ENCODE measurements around the gene SS18L1. TPM values are rescaled to one million over a fixed set of nuclear protein-coding genes. Genes with fewer than 3 reads are reported as not detected.

The SS18L1 gene
- total RNA-seq, 1 donor from 2014 or later, result 19.9 TPM

DNA sequence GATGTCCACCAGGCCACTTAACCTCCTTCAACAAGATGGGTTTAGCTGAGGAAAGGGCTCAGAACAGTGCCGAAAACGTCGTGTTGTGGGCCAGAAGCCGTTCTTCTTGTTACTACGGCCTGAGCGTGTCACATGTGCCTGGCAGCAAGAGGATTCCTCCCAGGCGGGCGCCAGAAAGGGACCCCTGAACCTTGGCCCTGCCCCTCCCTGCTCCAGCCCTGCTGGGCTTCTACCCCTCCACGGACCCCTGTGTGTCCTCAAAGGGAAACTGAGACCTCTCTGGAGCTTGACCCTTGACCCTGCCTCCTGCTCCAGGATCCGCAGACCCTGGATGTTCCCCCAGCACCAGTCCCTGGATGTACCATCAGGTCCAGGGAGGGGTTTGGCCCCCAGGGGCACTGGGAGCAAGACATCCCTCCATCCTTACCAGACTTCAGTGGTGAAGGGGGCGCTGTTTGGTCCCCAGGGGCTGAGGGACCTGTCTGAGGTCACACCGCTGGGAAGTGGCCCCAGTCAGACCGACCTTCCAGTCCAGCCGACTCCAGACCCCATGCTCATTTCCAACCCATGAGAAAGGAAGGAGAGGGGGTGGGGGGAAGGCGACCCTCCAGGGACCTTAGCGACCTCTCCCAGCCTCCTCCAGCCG lies 66.4 kb downstream of the SS18L1 start:
- TF ChIP-seq, protein P1, sequence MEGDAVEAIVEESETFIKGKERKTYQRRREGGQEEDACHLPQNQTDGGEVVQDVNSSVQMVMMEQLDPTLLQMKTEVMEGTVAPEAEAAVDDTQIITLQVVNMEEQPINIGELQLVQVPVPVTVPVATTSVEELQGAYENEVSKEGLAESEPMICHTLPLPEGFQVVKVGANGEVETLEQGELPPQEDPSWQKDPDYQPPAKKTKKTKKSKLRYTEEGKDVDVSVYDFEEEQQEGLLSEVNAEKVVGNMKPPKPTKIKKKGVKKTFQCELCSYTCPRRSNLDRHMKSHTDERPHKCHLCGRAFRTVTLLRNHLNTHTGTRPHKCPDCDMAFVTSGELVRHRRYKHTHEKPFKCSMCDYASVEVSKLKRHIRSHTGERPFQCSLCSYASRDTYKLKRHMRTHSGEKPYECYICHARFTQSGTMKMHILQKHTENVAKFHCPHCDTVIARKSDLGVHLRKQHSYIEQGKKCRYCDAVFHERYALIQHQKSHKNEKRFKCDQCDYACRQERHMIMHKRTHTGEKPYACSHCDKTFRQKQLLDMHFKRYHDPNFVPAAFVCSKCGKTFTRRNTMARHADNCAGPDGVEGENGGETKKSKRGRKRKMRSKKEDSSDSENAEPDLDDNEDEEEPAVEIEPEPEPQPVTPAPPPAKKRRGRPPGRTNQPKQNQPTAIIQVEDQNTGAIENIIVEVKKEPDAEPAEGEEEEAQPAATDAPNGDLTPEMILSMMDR (IDR thresholded peaks at IDR 0.05), result no peak
- H3K27ac Mint-ChIP-seq (ENCODE audit: unreplicated experiment), result no peak overlapping the region

DNA sequence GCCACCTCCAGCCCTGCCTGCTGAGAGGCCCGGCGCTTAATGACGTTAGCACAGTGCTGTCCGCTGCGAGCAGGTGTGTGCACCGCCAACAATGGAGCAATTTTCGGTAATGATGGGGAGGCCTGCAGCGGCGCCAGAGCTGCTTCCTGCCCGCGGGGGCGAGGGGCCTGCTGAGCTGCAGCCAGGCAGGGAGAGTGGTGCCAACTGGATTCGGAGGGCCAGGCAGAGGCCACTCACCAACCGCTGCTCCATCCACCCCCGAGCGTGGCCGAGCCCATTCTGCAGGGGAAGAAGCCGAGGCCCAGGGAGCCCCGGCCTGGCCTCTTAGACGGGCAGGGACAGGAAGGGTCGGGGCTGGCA lies 66.9 kb downstream of the SS18L1 start:
- no peaks in the 10 kb centered on the region for H3K36me3 Mint-ChIP-seq (ENCODE audit: unreplicated experiment)
- no peaks in the 10 kb centered on the region for H3K9me3 Mint-ChIP-seq (ENCODE audit: unreplicated experiment)
- H3K27ac Mint-ChIP-seq (ENCODE audit: unreplicated experiment), result no peak overlapping the region
- no peak overlapping the region for H3K4me3 Mint-ChIP-seq (ENCODE audit: unreplicated experiment)
- H3K27me3 Mint-ChIP-seq (ENCODE audit: unreplicated experiment), result peaks cover 8% of the 10 kb centered on the region
- TF ChIP-seq, protein P1 (IDR thresholded peaks at IDR 0.05), result no peak
- DNase-seq (ENCODE audit: extremely low spot score, unreplicated experiment), result no peak
- H3K4me1 Mint-ChIP-seq (ENCODE audit: unreplicated experiment), result peaks cover 7% of the 10 kb centered on the region

More for the DNA sequence above, 66.4 kb downstream of the SS18L1 start:
- peaks cover 8% of the 10 kb centered on the region for H3K27me3 Mint-ChIP-seq (ENCODE audit: unreplicated experiment)
- DNase-seq (ENCODE audit: extremely low spot score, unreplicated experiment), result no peak
- H3K9me3 Mint-ChIP-seq (ENCODE audit: unreplicated experiment), result no peaks in the 10 kb centered on the region
- no peaks in the 10 kb centered on the region for H3K36me3 Mint-ChIP-seq (ENCODE audit: unreplicated experiment)
- no peak overlapping the region for H3K4me3 Mint-ChIP-seq (ENCODE audit: unreplicated experiment)
- peaks cover 7% of the 10 kb centered on the region for H3K4me1 Mint-ChIP-seq (ENCODE audit: unreplicated experiment)

DNA sequence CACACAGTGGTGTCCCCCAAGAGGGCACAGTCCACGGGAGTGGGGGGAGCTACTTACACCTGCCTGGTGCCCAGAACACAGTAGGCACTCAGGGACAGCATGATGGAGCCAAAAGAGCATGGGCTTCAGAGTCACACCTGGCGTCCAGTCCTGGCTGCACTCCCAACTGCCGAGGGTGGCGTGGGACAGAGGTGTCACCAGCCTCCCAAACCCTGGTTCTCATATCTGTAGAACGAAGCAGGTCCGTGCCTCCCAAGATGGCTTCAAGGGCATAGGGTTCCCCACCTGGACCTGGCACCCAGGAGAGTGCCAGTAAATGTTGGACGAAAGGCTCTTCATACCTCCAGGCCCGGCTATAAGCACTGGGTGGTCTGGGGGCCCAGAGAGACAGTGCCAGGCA lies 67.6 kb downstream of the SS18L1 start:
- DNase-seq (ENCODE audit: extremely low spot score, unreplicated experiment), result no peak
- peaks cover 7% of the 10 kb centered on the region for H3K4me1 Mint-ChIP-seq (ENCODE audit: unreplicated experiment)
- peaks cover 8% of the 10 kb centered on the region for H3K27me3 Mint-ChIP-seq (ENCODE audit: unreplicated experiment)
- no peak overlapping the region for H3K4me3 Mint-ChIP-seq (ENCODE audit: unreplicated experiment)
- no peaks in the 10 kb centered on the region for H3K36me3 Mint-ChIP-seq (ENCODE audit: unreplicated experiment)
- TF ChIP-seq, protein P1 (IDR thresholded peaks at IDR 0.05), result no peak
- H3K9me3 Mint-ChIP-seq (ENCODE audit: unreplicated experiment), result no peaks in the 10 kb centered on the region
- no peak overlapping the region for H3K27ac Mint-ChIP-seq (ENCODE audit: unreplicated experiment)

DNA sequence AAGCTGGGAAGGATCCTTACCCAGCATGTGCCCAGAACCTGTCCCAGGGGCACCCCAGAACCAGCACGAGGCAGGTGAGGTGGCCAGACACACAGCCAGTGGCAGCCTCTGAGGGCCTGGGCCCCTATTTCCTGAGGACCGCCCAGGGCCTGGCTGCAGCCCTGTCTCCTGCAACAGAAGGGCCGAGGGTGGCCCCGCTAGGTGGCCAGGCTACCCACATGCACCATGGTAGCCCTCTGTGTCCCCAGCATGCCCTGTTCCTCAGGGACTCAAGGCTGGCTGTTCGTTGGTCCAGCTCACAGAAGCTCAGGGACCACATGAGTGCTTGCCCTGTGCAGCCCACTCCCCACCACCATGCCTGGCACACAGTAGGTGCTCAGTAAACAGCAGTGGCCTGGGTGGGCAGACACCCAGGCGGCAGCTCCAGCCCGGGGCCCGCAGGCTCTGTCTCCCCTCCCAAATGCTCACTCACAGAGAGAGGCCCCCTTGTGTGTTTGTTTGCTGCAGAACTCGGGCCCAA lies 68.3 kb downstream of the SS18L1 start:
- no peak for DNase-seq (ENCODE audit: extremely low spot score, unreplicated experiment)
- TF ChIP-seq, protein P1 (IDR thresholded peaks at IDR 0.05), result no peak
- Mint-ChIP-seq H3K4me3 (ENCODE audit: unreplicated experiment) (no peak overlapping the region), H3K9me3 (ENCODE audit: unreplicated experiment) (no peaks in the 10 kb centered on the region), H3K27ac (ENCODE audit: unreplicated experiment) (no peak overlapping the region), H3K36me3 (ENCODE audit: unreplicated experiment) (no peaks in the 10 kb centered on the region), H3K27me3 (ENCODE audit: unreplicated experiment) (peaks cover 8% of the 10 kb centered on the region), H3K4me1 (ENCODE audit: unreplicated experiment) (peaks cover 7% of the 10 kb centered on the region)

DNA sequence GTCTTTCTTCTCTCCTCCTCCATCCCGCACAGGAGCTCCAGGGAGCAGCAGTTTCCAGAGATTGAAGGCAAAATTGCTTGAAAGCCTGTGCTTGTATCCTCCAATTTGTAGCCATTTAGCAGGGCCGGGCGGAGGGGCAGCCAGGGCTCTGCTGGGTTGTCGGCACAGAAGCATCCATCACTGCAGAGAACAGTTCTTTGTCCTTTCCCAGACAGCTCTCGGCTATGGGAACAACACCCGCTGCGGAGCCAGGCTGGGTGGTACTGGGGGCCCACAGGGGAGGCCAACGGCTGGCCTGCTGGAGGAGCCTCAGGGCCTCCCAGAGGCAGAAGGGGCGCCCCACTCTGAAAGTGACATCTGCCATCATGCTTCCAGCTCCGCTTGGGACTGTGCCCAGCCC lies 68.7 kb downstream of the SS18L1 start:
- TF ChIP-seq, protein P1 (IDR thresholded peaks at IDR 0.05), result no peak
- H3K27me3 Mint-ChIP-seq (ENCODE audit: unreplicated experiment), result peaks cover 8% of the 10 kb centered on the region
- H3K36me3 Mint-ChIP-seq (ENCODE audit: unreplicated experiment), result no peaks in the 10 kb centered on the region
- peaks cover 3% of the 10 kb centered on the region for H3K4me1 Mint-ChIP-seq (ENCODE audit: unreplicated experiment)
- H3K9me3 Mint-ChIP-seq (ENCODE audit: unreplicated experiment), result no peaks in the 10 kb centered on the region
- no peak for DNase-seq (ENCODE audit: extremely low spot score, unreplicated experiment)
- no peak overlapping the region for H3K27ac Mint-ChIP-seq (ENCODE audit: unreplicated experiment)
- H3K4me3 Mint-ChIP-seq (ENCODE audit: unreplicated experiment), result no peak overlapping the region
